Activated CD8-positive, alpha-beta T cell treated with anti-CD3 and anti-CD28 coated beads, Interleukin-2, amount 10 ng/mL, durations not matched to agents 7 days and 5 days (primary cell): ENCODE measurements around the gene TLK1. TPM values are rescaled to one million over a fixed set of nuclear protein-coding genes. Genes with fewer than 3 reads are reported as not detected.
A peak's percentile ranks its signal among the peaks of the same experiment; 100 is the strongest.

ENCODE experiments used
- ATAC-seq: fragments of 150-1000 bp; cut with Tn5 transposase; one replicate; pipeline ENCODE4 v1.10.0; 2021; ENCODE audit warnings: moderate library complexity
- CTCF ChIA-PET: fragments of 350-600 bp; sonication (Branson Sonifier 250); formaldehyde crosslinking; loops from one replicate; lab custom pipeline; 2021; ENCODE audit warnings: antibody characterized with exemption; lab: Charles Lee
- POLR2A ChIA-PET: fragments of 350-600 bp; sonication (Branson Sonifier 250); formaldehyde crosslinking; loops from one replicate; lab custom pipeline; 2021; ENCODE audit warnings: antibody characterized with exemption; lab: Charles Lee
- DNase-seq: peaks from one replicate; pipeline ENCODE4 v3.0.0-alpha.2; 2020
- H3K27ac Mint-ChIP-seq: one replicate; pipeline ENCODE4 v1.8.0; 2021; ENCODE audit warnings: mild to moderate bottlenecking, mixed read lengths
- H3K27me3 Mint-ChIP-seq: one replicate; pipeline ENCODE4 v1.8.0; 2021; ENCODE audit warnings: low read depth, mixed read lengths
- H3K36me3 Mint-ChIP-seq: one replicate; pipeline ENCODE4 v1.8.0; 2021; ENCODE audit warnings: low read depth, mixed read lengths
- H3K4me1 Mint-ChIP-seq: one replicate; pipeline ENCODE4 v1.8.0; 2021; ENCODE audit warnings: low read depth, mixed read lengths
- H3K4me3 Mint-ChIP-seq: one replicate; pipeline ENCODE4 v1.8.0; 2021; ENCODE audit warnings: mild to moderate bottlenecking, mixed read lengths
- H3K9me3 Mint-ChIP-seq: one replicate; pipeline ENCODE4 v1.8.0; 2022; ENCODE audit warnings: mixed read lengths; ENCODE audit not compliant: insufficient read depth
- total RNA-seq, 2 experiments: library from RNA; stranded (reverse); gene quantifications; one replicate each; pipeline ENCODE4 v1.2.3, GENCODE V29; 2021

The TLK1 gene
- total RNA-seq: 10 to 100 TPM; 89.1 to 96.3 TPM

DNA sequence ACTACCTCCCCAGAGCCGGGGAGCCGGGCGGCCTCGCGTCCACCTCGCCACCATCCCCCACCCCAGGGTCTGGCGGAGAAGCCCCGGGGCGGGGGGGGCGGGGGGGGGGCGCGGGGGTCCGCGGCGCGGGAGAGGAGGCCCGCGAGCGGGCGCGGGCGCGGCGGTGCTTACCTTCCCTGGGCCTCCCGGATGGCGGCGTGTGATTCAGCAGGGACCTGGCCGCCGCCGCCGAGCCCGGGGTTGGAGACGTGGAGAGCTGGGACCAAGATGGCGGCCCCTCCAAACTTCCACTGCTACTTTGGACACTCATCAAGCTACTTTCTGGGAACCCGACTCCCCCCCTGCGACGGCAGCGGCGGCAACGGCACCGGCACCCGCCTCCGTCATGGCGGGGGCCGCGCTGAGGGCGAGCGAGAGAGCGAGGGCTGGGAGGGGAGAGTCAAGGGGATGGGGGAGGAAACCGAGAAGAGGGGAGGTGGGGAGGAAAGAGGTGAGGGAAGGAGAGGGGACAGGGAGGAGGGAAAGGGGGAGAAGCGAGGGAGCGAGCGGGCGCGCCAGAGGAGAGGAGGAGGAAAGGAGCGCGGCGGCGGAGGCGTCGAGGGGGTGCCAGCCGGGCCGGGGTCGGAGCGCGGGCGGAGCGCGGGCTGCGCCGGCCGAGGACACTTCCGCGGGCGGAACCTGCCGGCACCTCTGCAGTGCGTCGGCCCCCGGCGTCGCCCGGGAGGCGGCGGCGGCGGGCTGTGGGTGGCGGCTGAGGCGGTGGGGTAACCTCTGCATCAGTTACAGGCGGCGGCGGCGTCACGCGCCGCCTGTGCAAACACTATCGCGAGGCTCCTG is at the start of gene TLK1:
TLK1 (minus strand) TSS at position 775 of the 837 bp plus-strand sequence; CDS start at position 310, 465 bp downstream.
- CTCF ChIA-PET: interaction anchor here (1.0 to 5.7 kb wide), 10 partner anchors 37 to 256 kb away, joined by 3 to 48 read pairs (median 5); partner anchors contain the start of gene GORASP2
- POLR2A ChIA-PET: interaction anchor here (0.5 to 1.6 kb wide), 10 partner anchors 19 to 273 kb away, joined by 3 to 7 read pairs (median 4); partner anchors contain the start of genes DCAF17 and METTL8
- no peaks in the 10 kb centered on the region for H3K9me3 Mint-ChIP-seq
- H3K27ac Mint-ChIP-seq: peak within 1 kb of the TSS; percentile 96
- no peaks in the 10 kb centered on the region for H3K27me3 Mint-ChIP-seq
- H3K4me3 Mint-ChIP-seq: peak within 1 kb of the TSS; percentile 99
- ATAC-seq (peak; percentile 69), DNase-seq (peak; percentile 79)
- peaks cover 16% of the 10 kb centered on the region for H3K36me3 Mint-ChIP-seq
- peaks cover 57% of the 10 kb centered on the region for H3K4me1 Mint-ChIP-seq

DNA sequence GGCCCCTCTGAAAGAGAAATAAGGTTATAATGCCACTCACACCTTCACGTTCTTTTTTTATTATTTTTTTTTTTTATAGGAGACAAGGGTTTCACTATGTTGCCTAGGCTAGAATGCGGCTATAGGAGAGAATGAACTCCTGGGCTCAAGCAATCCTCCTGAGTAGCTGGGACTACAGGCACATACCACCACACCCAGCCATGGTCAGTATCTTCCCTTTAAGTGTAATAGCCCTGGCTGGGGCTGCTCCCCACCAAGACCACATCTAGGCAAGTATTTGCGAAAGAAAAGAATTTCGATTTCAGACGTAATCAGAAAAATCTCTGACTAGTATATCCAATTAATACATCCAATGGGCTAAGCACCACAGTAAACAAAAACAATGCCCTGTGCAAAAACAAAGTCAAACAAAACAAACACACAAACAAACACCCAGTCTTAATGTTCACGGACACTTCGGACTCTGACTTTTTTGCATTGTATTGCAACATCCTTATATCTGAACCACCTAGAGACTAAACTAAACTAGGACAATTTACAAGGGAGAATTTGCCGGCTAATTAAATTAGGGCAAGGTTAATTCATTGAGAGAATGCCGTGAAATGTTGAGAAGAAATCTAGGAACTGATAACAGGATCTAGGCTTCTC is 49.6 kb upstream of the TLK1 start:
- Mint-ChIP-seq H3K4me1 (peaks cover 39% of the 10 kb centered on the region), H3K4me3 (peak overlapping the region; percentile 62), H3K9me3 (no peaks in the 10 kb centered on the region), H3K36me3 (peaks cover 5% of the 10 kb centered on the region), H3K27ac (peak overlapping the region; percentile 95), H3K27me3 (no peaks in the 10 kb centered on the region)
- ChIA-PET CTCF (interaction anchor here (1.0 kb wide), 1 partner anchor 47 kb away, joined by 3 read pairs; no protein-coding TSS in a partner anchor), POLR2A (interaction anchor here (1.0 to 1.7 kb wide), 2 partner anchors 50 to 282 kb away, joined by 5 to 6 read pairs; partner anchors contain the start of genes GORASP2 and TLK1)
- ATAC-seq (peak; percentile 6), DNase-seq (no peak)

DNA sequence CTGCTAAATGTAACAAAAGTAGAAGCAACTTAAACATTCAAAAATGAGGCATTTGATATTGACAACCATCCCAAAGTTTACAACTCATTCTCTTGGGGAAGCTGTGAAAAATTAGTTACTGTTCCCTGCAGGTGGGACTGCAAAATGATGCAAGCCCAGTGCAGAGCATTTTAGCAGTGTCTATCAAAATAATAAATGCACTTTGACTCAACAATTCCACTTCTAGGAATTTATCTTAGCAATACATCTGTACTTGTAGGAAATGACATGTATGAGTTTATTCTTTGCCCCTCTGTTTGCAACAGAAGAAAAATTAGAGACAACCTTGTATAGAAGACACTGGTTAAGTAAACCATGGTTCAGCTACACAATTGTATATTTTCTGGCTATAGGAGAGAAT is 48.0 kb upstream of the TLK1 start:
- Mint-ChIP-seq H3K27me3 (no peaks in the 10 kb centered on the region), H3K9me3 (no peaks in the 10 kb centered on the region), H3K4me3 (no peak overlapping the region), H3K36me3 (peaks cover 5% of the 10 kb centered on the region), H3K4me1 (peaks cover 36% of the 10 kb centered on the region), H3K27ac (no peak overlapping the region)
- ATAC-seq (no peak), DNase-seq (no peak)
- ChIA-PET CTCF (interaction anchor here (1.0 to 1.2 kb wide), 2 partner anchors 45 to 50 kb away, joined by 3 to 4 read pairs; no protein-coding TSS in a partner anchor), POLR2A (no interaction called here)

DNA sequence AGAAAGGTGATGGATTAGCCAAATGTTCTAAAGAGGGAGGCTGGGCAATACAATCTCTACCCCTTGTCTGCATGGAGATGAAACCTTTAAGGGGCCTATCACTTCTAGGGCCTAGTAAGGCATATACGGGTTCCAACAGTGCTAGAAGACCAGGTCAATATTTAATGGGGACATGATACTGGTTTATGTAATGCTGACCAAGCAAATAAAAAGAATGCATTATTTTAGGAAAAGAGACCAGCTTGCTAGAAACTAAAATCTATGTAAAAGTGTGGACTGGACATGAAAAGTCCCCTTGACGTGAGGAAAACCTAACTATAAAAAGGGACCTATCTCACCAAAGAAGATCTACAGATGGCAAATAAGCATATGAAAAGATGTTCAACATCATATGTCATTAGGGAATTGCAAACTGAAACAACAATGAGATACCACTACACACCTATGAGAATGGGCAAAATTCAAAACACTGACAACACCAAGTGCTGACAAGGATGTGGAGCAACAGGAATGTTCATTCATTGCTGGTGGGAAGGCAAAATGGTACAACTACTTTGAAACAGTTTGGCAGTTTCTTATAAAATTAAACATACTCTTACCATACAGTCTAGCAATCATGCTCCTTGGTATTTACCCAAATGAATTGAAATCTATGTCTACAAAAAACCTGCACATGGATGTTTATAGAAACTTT is 45.9 kb upstream of the TLK1 start:
- no peaks in the 10 kb centered on the region for H3K27me3 Mint-ChIP-seq
- H3K4me1 Mint-ChIP-seq: peaks cover 28% of the 10 kb centered on the region
- ChIA-PET CTCF (no interaction called here), POLR2A (no interaction called here)
- no peak overlapping the region for H3K4me3 Mint-ChIP-seq
- H3K9me3 Mint-ChIP-seq: no peaks in the 10 kb centered on the region
- DNase-seq: no peak
- H3K36me3 Mint-ChIP-seq: peaks cover 5% of the 10 kb centered on the region
- no peak overlapping the region for H3K27ac Mint-ChIP-seq
- ATAC-seq: no peak

DNA sequence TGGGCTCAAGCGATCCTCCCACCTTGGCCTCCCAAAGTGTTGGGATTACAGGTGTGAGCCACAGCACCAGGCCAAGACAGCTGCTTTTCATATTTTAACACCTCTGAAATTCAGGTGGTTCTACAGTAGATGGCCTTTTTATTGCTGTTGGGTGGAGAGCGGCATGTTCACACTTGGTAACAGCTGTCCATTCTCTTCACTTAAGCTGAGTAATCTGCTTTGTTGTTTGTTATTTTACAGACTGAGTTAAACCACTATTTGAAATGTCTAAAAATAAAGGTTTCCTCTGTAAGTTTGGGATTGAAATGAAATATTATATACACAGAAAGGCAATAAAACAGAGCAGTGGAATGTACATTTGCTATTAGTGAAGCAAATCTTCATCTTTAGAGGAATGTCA is 44.9 kb upstream of the TLK1 start:
- H3K9me3 Mint-ChIP-seq: no peaks in the 10 kb centered on the region
- H3K4me3 Mint-ChIP-seq: no peak overlapping the region
- DNase-seq (no peak), ATAC-seq (no peak)
- peaks cover 19% of the 10 kb centered on the region for H3K4me1 Mint-ChIP-seq
- H3K27me3 Mint-ChIP-seq: no peaks in the 10 kb centered on the region
- CTCF ChIA-PET: no interaction called here
- POLR2A ChIA-PET: no interaction called here
- no peak overlapping the region for H3K27ac Mint-ChIP-seq
- peaks cover 5% of the 10 kb centered on the region for H3K36me3 Mint-ChIP-seq

DNA sequence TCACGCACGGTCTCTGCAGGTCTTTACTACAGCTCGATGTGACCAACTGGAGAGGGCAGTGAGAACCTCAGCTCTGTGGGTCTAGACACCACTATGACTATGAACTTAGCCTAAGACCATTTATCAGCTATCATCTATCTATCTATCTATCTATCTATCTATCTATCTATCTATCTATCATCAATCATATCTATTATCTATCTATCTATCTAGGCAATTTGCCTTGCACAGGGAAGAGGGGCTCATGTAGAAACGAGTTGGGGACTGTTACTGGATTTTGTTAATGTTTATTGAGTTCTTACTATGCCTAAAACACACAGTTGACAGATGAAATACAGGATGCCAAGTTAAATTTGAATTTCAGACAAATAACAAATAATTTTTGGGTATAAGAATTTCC is 41.1 kb upstream of the TLK1 start:
- ChIA-PET CTCF (no interaction called here), POLR2A (no interaction called here)
- peaks cover 2% of the 10 kb centered on the region for H3K27me3 Mint-ChIP-seq
- H3K36me3 Mint-ChIP-seq: no peaks in the 10 kb centered on the region
- peaks cover 3% of the 10 kb centered on the region for H3K4me1 Mint-ChIP-seq
- no peak for DNase-seq
- H3K9me3 Mint-ChIP-seq: no peaks in the 10 kb centered on the region
- H3K27ac Mint-ChIP-seq: no peak overlapping the region
- no peak overlapping the region for H3K4me3 Mint-ChIP-seq
- no peak for ATAC-seq

DNA sequence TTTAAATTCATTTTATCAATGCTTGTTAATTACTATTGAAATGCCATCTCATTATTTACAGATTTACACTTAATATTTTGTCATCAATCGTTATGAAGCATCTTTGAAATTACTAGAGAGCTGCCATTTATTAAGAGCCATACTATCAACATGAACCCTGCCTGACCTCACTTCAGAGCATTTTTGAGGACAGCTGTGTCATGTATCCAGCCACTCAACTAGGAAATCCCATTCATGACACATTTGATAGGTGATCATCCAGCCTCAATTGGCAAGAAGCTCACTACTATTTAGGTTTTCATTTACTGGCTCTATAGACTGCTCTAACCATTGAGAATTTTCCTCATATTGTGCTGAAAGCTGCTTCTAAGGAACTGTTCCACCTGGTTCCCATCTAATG is 40.6 kb upstream of the TLK1 start:
- Mint-ChIP-seq H3K9me3 (no peaks in the 10 kb centered on the region), H3K27ac (no peak overlapping the region), H3K36me3 (no peaks in the 10 kb centered on the region), H3K4me1 (peaks cover 3% of the 10 kb centered on the region), H3K4me3 (no peak overlapping the region), H3K27me3 (peaks cover 2% of the 10 kb centered on the region)
- DNase-seq: no peak
- POLR2A ChIA-PET: no interaction called here
- CTCF ChIA-PET: no interaction called here
- ATAC-seq: no peak

DNA sequence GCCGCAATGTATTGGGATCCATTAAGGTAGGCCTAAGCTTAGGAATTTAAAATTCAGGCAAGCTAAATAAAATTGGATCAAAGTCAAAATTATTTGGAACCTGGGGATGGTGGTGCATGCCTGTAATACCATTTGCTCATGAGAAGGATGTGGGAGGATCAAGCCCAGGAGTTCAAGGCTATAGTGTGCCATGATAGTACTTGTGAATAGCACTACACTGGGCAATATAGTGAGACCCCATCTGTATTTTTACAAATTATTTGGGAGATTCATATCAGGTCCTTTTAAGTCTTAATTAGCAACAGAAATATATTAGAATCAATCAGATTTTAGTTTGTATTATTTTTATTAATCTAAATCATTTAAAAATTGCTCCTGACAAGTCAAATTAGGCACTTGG is 39.8 kb upstream of the TLK1 start:
- ATAC-seq: no peak
- H3K36me3 Mint-ChIP-seq: no peaks in the 10 kb centered on the region
- H3K27me3 Mint-ChIP-seq: peaks cover 2% of the 10 kb centered on the region
- ChIA-PET POLR2A (no interaction called here), CTCF (no interaction called here)
- no peak for DNase-seq
- H3K4me1 Mint-ChIP-seq: peaks cover 3% of the 10 kb centered on the region
- H3K27ac Mint-ChIP-seq: no peak overlapping the region
- H3K9me3 Mint-ChIP-seq: no peaks in the 10 kb centered on the region
- no peak overlapping the region for H3K4me3 Mint-ChIP-seq

DNA sequence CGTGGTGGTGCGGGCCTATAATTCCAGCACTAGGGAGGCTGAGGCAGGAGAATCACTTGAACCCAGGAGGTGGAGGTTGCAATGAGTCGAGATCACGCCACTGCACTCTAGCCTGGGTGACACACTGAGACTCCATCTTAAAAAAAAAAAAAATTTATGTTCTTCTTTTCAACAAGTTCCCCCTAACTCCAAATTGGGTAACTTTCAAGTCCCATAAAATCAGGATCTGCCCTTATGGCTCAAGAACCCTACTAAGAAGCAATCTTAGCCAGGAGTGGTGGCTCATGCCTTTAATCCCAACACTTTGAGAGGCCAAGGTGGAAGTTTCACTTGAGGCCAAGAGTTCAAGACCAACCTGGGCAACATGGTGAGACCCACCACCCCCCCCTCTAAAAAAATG is 30.3 kb upstream of the TLK1 start:
- ChIA-PET POLR2A (no interaction called here), CTCF (no interaction called here)
- H3K4me3 Mint-ChIP-seq: no peak overlapping the region
- no peaks in the 10 kb centered on the region for H3K27me3 Mint-ChIP-seq
- no peak overlapping the region for H3K27ac Mint-ChIP-seq
- no peaks in the 10 kb centered on the region for H3K9me3 Mint-ChIP-seq
- no peaks in the 10 kb centered on the region for H3K4me1 Mint-ChIP-seq
- ATAC-seq (no peak), DNase-seq (no peak)
- no peaks in the 10 kb centered on the region for H3K36me3 Mint-ChIP-seq

DNA sequence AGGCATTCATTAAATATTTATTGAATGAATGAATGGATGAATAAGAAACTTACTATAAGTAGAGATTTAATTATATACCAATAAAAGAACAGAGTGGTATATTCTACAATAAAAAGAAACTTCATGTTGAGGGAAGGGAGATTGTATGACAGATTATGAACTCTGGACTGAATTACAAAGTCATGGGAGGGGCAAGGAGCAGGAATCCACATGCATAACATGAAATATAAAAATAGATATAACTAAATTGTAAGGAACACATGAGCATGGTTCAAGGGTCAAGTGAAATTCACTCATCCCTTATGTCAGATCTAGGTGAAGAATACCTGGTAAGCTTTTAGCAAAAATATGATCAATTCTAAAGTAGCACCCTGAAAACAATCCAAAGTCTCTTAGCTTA is 27.1 kb upstream of the TLK1 start:
- H3K4me1 Mint-ChIP-seq: no peaks in the 10 kb centered on the region
- H3K4me3 Mint-ChIP-seq: no peak overlapping the region
- H3K36me3 Mint-ChIP-seq: no peaks in the 10 kb centered on the region
- POLR2A ChIA-PET: no interaction called here
- no peak overlapping the region for H3K27ac Mint-ChIP-seq
- no peak for ATAC-seq
- CTCF ChIA-PET: no interaction called here
- peaks cover 6% of the 10 kb centered on the region for H3K27me3 Mint-ChIP-seq
- no peaks in the 10 kb centered on the region for H3K9me3 Mint-ChIP-seq
- DNase-seq: no peak

DNA sequence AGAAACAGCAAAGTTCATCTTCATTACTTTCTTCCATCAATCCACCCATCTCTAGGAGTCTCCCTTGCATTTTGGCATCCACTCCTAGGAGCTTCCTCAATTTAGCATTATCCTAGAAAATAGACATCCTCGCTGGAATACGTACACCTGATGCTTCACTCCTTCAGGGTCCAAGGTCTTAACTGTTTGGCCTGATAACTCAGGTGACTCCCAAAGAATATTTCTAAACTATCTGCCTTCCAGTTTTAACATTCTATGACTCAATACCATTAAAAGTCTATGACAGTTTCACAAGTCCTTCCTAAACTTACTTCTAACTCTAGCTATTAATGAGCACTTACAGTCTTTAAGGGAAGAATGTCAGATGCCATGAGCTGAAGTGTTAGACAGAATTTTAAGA is 26.5 kb upstream of the TLK1 start:
- Mint-ChIP-seq H3K9me3 (no peaks in the 10 kb centered on the region), H3K4me1 (no peaks in the 10 kb centered on the region), H3K27me3 (peaks cover 8% of the 10 kb centered on the region), H3K4me3 (no peak overlapping the region), H3K27ac (no peak overlapping the region), H3K36me3 (no peaks in the 10 kb centered on the region)
- CTCF ChIA-PET: no interaction called here
- DNase-seq (no peak), ATAC-seq (no peak)
- POLR2A ChIA-PET: no interaction called here
